Mammary epithelial cell (primary cell): ENCODE results near the gene RFC5.

Experiments
- EZH2 ChIP-seq: IDR thresholded peaks from 2 replicates; pipeline ENCODE4 v1.6.1; 2012; ENCODE audit warnings: low read length, inconsistent platforms, borderline replicate concordance
- TF ChIP-seq, protein P1 (sequence below), 2 donors: IDR thresholded peaks in 1 of 2; conservative IDR thresholded peaks in 1 of 2; 2 replicates each; pipeline ENCODE4 v1.5.1; 2011 to 2012; ENCODE audit warnings: inconsistent platforms in 2 of 2, low read length in 2 of 2, mild to moderate bottlenecking in 2 of 2, control low read depth in 1 of 2, low read depth in 1 of 2; ENCODE audit not compliant: insufficient read depth in 1 of 2; ENCODE audit errors: extremely low read depth in 1 of 2

DNA sequence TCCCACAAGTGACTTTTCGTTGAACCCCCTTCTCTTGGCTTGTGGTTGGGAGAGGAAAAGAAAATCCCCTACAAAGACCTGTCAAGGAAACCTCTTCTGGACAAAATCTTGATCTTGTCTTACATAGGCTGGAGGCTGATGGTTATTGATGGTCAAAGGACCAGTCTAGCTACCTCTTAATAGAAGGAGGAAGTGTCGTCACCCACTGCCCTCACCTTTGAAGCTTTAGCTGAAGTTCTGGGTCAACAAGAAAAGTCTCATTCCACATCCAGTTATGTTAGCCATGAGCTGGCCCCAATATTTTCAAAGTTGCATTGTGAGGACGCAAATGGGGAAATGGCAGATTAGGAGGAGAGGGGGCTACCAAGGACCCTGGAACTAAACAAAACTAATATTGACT, 41.5 kb upstream of the RFC5 start:
- TF ChIP-seq, protein P1, sequence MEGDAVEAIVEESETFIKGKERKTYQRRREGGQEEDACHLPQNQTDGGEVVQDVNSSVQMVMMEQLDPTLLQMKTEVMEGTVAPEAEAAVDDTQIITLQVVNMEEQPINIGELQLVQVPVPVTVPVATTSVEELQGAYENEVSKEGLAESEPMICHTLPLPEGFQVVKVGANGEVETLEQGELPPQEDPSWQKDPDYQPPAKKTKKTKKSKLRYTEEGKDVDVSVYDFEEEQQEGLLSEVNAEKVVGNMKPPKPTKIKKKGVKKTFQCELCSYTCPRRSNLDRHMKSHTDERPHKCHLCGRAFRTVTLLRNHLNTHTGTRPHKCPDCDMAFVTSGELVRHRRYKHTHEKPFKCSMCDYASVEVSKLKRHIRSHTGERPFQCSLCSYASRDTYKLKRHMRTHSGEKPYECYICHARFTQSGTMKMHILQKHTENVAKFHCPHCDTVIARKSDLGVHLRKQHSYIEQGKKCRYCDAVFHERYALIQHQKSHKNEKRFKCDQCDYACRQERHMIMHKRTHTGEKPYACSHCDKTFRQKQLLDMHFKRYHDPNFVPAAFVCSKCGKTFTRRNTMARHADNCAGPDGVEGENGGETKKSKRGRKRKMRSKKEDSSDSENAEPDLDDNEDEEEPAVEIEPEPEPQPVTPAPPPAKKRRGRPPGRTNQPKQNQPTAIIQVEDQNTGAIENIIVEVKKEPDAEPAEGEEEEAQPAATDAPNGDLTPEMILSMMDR (conservative IDR thresholded peaks at IDR 0.05 in 1 of 2, IDR thresholded peaks at IDR 0.05 in 1 of 2; ENCODE audit: extremely low read depth in 1 of 2, insufficient read depth in 1 of 2, low read depth in 1 of 2, low read length in 2 of 2), result no peak
- no peak for TF ChIP-seq EZH2
